SIG-M5 (cell line): Measurements from ENCODE around the gene ADGRG1.
"Not testable (repeated sequence)": the region's sequence is repeated elsewhere in the genome, so short reads cannot be mapped to it uniquely, and the experiment has no call there.

ENCODE experiments used
- DNase-seq: peaks from one replicate; lab custom pipeline; 2025; lab: John Stamatoyannopoulos, UW

The ADGRG1 gene

GRCh38 chr16:57698812-57699405 is 70.5 kb downstream of the ADGRG1 start:
- no peak for DNase-seq

GRCh38 chr16:57699481-57699880 is 71.1 kb downstream of the ADGRG1 start:
- DNase-seq = no peak

GRCh38 chr16:57699899-57700298 is 71.5 kb downstream of the ADGRG1 start:
- no peak for DNase-seq

- no peak for DNase-seq
Observed at GRCh38 chr16:57700781-57701551, 72.5 kb downstream of the ADGRG1 start.

GRCh38 chr16:57701759-57702371 is 73.4 kb downstream of the ADGRG1 start:
- DNase-seq = no peak

GRCh38 chr16:57703416-57704010 is 75.1 kb downstream of the ADGRG1 start:
- DNase-seq = no peak

GRCh38 chr16:57704011-57704904 is 75.8 kb downstream of the ADGRG1 start:
- DNase-seq = no peak

- no peak for DNase-seq
Observed at GRCh38 chr16:57704905-57705852, 76.7 kb downstream of the ADGRG1 start.

- DNase-seq = no peak
Observed at GRCh38 chr16:57706717-57707116, 78.3 kb downstream of the ADGRG1 start.

GRCh38 chr16:57707331-57707730 is 78.9 kb downstream of the ADGRG1 start:
- DNase-seq = no peak

GRCh38 chr16:57708168-57708567 is 79.7 kb downstream of the ADGRG1 start:
- no peak for DNase-seq

- DNase-seq = no peak
Observed at GRCh38 chr16:57709663-57710062, 81.2 kb downstream of the ADGRG1 start.

- no peak for DNase-seq
Observed at GRCh38 chr16:57711346-57711745, 82.9 kb downstream of the ADGRG1 start.

GRCh38 chr16:57711993-57712392 is 83.6 kb downstream of the ADGRG1 start:
- DNase-seq = no peak

GRCh38 chr16:57712569-57712968 is 84.1 kb downstream of the ADGRG1 start:
- not testable (repeated sequence) for DNase-seq

- no peak for DNase-seq
Observed at GRCh38 chr16:57713596-57713995, 85.2 kb downstream of the ADGRG1 start.

- no peak for DNase-seq
Observed at GRCh38 chr16:57714047-57714446, 85.6 kb downstream of the ADGRG1 start.
